Measurements from ENCODE around the gene AZI2. TPM values are rescaled to one million over a fixed set of nuclear protein-coding genes. Genes with fewer than 3 reads are reported as not detected.

AZI2 gene
- total and polyA plus RNA-seq, 4 donors: 17.1 to 30.4 (median 22.2) TPM

GRCh38 chr3:28334552-28334951 lies 14.1 kb downstream of the AZI2 start:
- TF ChIP-seq CTCF (IDR thresholded peaks at IDR 0.05; ENCODE audit: low read depth, low read length, missing input control) (no peak), GABPA (IDR thresholded peaks at IDR 0.05 in 1 of 2, conservative IDR thresholded peaks at IDR 0.05 in 1 of 2) (no peak), RAD21 (IDR thresholded peaks at IDR 0.05) (peak; percentile 30 to 44), NR2F2 (IDR thresholded peaks at IDR 0.05) (no peak)
- Histone ChIP-seq H3K4me1 (ENCODE audit: control insufficient read depth in 4 of 4, insufficient read depth in 4 of 4, low read length in 3 of 4) (no peaks in the 10 kb centered on the region), H3K27me3 (ENCODE audit: control insufficient read depth in 4 of 4, insufficient read depth in 4 of 4, low read length in 3 of 4) (no peaks in the 10 kb centered on the region), H3K4me3 (ENCODE audit: low read depth in 1 of 3, low read length in 3 of 3) (no peak overlapping the region), H3K36me3 (ENCODE audit: control insufficient read depth in 4 of 4, insufficient read depth in 3 of 4, low read depth in 1 of 4, low read length in 3 of 4) (peaks cover 3 to 18% (median 10%) of the 10 kb centered on the region in 4 donors), H3K9ac (ENCODE audit: low read depth in 1 of 2, low read length in 2 of 2) (no peak overlapping the region), H3K9me3 (ENCODE audit: control insufficient read depth in 4 of 4, low read length in 3 of 4) (no peaks in the 10 kb centered on the region), H3K27ac (ENCODE audit: low read depth in 1 of 2, low read length in 2 of 2) (no peak overlapping the region)
- no peak for DNase-seq (ENCODE audit: low spot score)

- DNase-seq (ENCODE audit: low spot score): no peak
Observed at GRCh38 chr3:28328188-28329151, 20.2 kb downstream of the AZI2 start.

More at GRCh38 chr3:28328188-28329151, 20.2 kb downstream of the AZI2 start:
- H3K27ac ChIP-seq (ENCODE audit: low read depth in 1 of 2, low read length in 2 of 2): no peak overlapping the region
- no peaks in the 10 kb centered on the region for H3K27me3 ChIP-seq (ENCODE audit: control insufficient read depth in 4 of 4, insufficient read depth in 4 of 4, low read length in 3 of 4)
- H3K4me3 ChIP-seq (ENCODE audit: low read depth in 1 of 3, low read length in 3 of 3): no peak overlapping the region
- no peak for TF ChIP-seq ZBTB33 (IDR thresholded peaks at IDR 0.05)
- no peak for TF ChIP-seq SP1 (IDR thresholded peaks at IDR 0.05)
- TF ChIP-seq RAD21 (IDR thresholded peaks at IDR 0.05): peak; percentile 77 to 79
- no peak for TF ChIP-seq HNF4G (IDR thresholded peaks at IDR 0.05)
- no peak for TF ChIP-seq NR2F2 (IDR thresholded peaks at IDR 0.05)
- TF ChIP-seq CTCF (IDR thresholded peaks at IDR 0.05; ENCODE audit: low read depth, low read length, missing input control): peak; percentile 64
- TF ChIP-seq EGR1 (IDR thresholded peaks at IDR 0.05; ENCODE audit: low read depth in 2 of 2): no peak
- peaks cover 0 to 17% (median 5%) of the 10 kb centered on the region in 4 donors for H3K36me3 ChIP-seq (ENCODE audit: control insufficient read depth in 4 of 4, insufficient read depth in 3 of 4, low read depth in 1 of 4, low read length in 3 of 4)
- no peaks in the 10 kb centered on the region for H3K9me3 ChIP-seq (ENCODE audit: control insufficient read depth in 4 of 4, low read length in 3 of 4)
- 78% methylated on average over 4 of the region's 4 CpGs for whole genome bisulfite sequencing
- no peaks in the 10 kb centered on the region for H3K4me1 ChIP-seq (ENCODE audit: control insufficient read depth in 4 of 4, insufficient read depth in 4 of 4, low read length in 3 of 4)
- H3K9ac ChIP-seq (ENCODE audit: low read depth in 1 of 2, low read length in 2 of 2): no peak overlapping the region
